HepG2 (cell line): Measurements from ENCODE around the gene SLC25A27. TPM values are rescaled to one million over a fixed set of nuclear protein-coding genes. Genes with fewer than 3 reads are reported as not detected.

Experiments used
- ARHGAP35 ChIP-seq: sonication (generic); formaldehyde crosslinking; IDR thresholded peaks from 2 replicates; pipeline ENCODE4 v1.9.0; 2022; ENCODE audit warnings: mild to moderate bottlenecking, inconsistent platforms, moderate library complexity, missing genetic modification reagents, borderline replicate concordance
- CHCHD3 ChIP-seq: sonication (generic); formaldehyde crosslinking; IDR thresholded peaks from 2 replicates; pipeline ENCODE4 v1.8.0; 2022; ENCODE audit warnings: mild to moderate bottlenecking, missing genetic modification reagents, moderate library complexity
- ELK4 ChIP-seq: sonication (generic); formaldehyde crosslinking; IDR thresholded peaks from 2 replicates; pipeline ENCODE4 v1.9.0; 2021; ENCODE audit warnings: missing genetic modification reagents, borderline replicate concordance
- GABPA ChIP-seq, 2 experiments: IDR thresholded peaks; 2 replicates each; pipeline ENCODE4 v1.6.1; 2011 to 2016; ENCODE audit warnings: low read depth in 2 of 2, low read length in 1 of 2, missing biosample characterization in 1 of 2, missing genetic modification characterization in 1 of 2
- HNRNPLL ChIP-seq: fragments of 200-400 bp; formaldehyde crosslinking; IDR thresholded peaks from 2 replicates; pipeline ENCODE4 v1.6.1; 2017; ENCODE audit warnings: mild to moderate bottlenecking, low read depth, low read length; ENCODE audit not compliant: poor library complexity, severe bottlenecking
- NFATC3 ChIP-seq: sonication (generic); formaldehyde crosslinking; IDR thresholded peaks from 2 replicates; pipeline ENCODE4 v1.5.1; 2020; ENCODE audit warnings: mild to moderate bottlenecking, missing genetic modification reagents
- TIGD3 ChIP-seq: sonication (generic); formaldehyde crosslinking; IDR thresholded peaks from 2 replicates; pipeline ENCODE4 v1.5.1; 2020; ENCODE audit warnings: mild to moderate bottlenecking, missing genetic modification reagents, borderline replicate concordance
- TOE1 ChIP-seq: sonication (generic); formaldehyde crosslinking; IDR thresholded peaks from 2 replicates; pipeline ENCODE4 v1.4.0; 2020; ENCODE audit warnings: mild to moderate bottlenecking, missing genetic modification reagents
- ZBTB40 ChIP-seq, 2 experiments: fragments of 450-650 bp in 1 of 2; sonication (generic) in 1 of 2; formaldehyde crosslinking in 1 of 2; IDR thresholded peaks; 2 replicates each; pipeline versions ENCODE4 v1.6.1 to v1.8.0; 2016 to 2022; ENCODE audit warnings: antibody characterized with exemption in 1 of 2, mild to moderate bottlenecking in 1 of 2, missing genetic modification reagents in 1 of 2
- ZC3H4 ChIP-seq: sonication (generic); formaldehyde crosslinking; IDR thresholded peaks from 2 replicates; pipeline ENCODE4 v1.4.0; 2020; ENCODE audit warnings: missing genetic modification reagents, borderline replicate concordance
- ZNF546 ChIP-seq: sonication (generic); formaldehyde crosslinking; conservative IDR thresholded peaks from 2 replicates; pipeline ENCODE4 v1.8.1; 2023; ENCODE audit warnings: mild to moderate bottlenecking, missing genetic modification reagents
- ZNF83 ChIP-seq: sonication (generic); formaldehyde crosslinking; IDR thresholded peaks from 2 replicates; pipeline ENCODE4 v1.4.0; 2020; ENCODE audit warnings: missing genetic modification reagents, mild to moderate bottlenecking, borderline replicate concordance
- polyA plus RNA-seq, 8 experiments: library from polyadenylated mRNA; depleted of rRNA in 3 of 8; stranded (reverse) in 7 of 8; unstranded in 1 of 8; fragments of >200 nt; fragmentation: Illumina TruSeq in 4 of 8; extraction: Trizol in 4 of 8; gene quantifications; 2 replicates each; pipeline versions ENCODE4 v1.2.1 to v1.2.3, GENCODE V29; 2011 to 2016; ENCODE audit warnings: low read depth in 4 of 8, missing spikeins in 1 of 8, mixed read lengths in 1 of 8; ENCODE audit not compliant: insufficient read depth in 1 of 8
- total RNA-seq, 5 experiments: library from RNA; depleted of rRNA; stranded (reverse); fragments of >200 nt; fragmentation: Illumina TruSeq; extraction: Trizol; gene quantifications; 2 replicates each; pipeline ENCODE4 v1.2.3, GENCODE V29; 2016; ENCODE audit warnings: low read depth in 1 of 5

SLC25A27 gene
- total and polyA plus RNA-seq, 2 of the 13 experiments (the other 11 are each of a cell fraction or from before 2014, with no cell fraction given) = 0.46 to 1.3 TPM

DNA sequence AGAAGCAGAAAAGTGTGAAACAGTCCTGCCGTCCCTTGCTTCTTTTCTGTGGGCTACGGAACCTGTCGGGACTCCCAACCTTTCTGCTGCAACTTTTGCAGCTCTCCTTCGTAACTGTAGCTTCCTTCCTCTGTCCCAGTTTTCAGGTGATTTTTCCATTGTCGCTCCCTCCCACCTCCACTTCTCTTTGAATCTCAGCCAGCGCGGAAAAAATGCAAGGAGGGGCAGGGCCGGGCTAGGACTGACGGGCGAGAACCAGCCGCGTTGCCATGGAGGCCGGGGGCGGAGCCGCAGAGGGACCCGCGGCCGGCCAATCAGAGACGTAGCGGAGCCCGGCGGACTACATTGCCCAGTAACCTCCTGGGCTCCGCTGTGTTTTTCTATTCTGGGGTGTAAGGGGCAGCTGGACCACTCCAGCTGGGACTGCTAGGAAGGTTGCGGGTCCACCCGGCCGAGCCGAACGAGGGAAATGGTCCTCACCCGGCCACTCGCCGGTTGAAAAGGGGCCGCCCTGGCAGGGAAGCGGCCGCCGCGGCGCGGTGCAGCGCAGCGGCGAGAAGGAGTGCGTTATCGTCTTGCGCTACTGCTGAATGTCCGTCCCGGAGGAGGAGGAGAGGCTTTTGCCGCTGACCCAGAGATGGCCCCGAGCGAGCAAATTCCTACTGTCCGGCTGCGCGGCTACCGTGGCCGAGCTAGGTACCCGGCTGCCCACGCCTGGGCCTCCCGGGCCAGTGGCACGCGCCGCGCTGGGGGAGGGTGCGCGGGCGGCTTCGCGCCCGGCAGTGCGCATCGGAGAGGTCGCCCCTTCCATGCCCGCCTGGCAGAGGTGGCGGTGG lies at the start of gene SLC25A27, which contains the start of gene CYP39A1 (continued):
- TF ChIP-seq ZBTB40 (IDR thresholded peaks at IDR 0.05) = no peak
- TF ChIP-seq ZBTB40 (CRISPR knock-in tag; IDR thresholded peaks at IDR 0.05) = peak; percentile 60
- no peak for TF ChIP-seq TOE1 (CRISPR knock-in tag)
- peak; percentile 92 for TF ChIP-seq HNRNPLL
- TF ChIP-seq ZC3H4 (CRISPR knock-in tag) = no peak
- 0 out of 2 replicates have a peak, but pooled peaks have one; percentile 43 for TF ChIP-seq ZNF546 (CRISPR knock-in tag)
- TF ChIP-seq ZNF83 = no peak
- no peak for TF ChIP-seq GABPA (IDR thresholded peaks at IDR 0.05; ENCODE audit: low read depth, low read length)
- TF ChIP-seq GABPA (CRISPR knock-in tag; IDR thresholded peaks at IDR 0.05; ENCODE audit: low read depth) = peak; percentile 41; the same call in 1 of the 2 replicates
- no peak for TF ChIP-seq ARHGAP35 (CRISPR knock-in tag)
- 0 out of 2 replicates have a peak, but pooled peaks have one; percentile 20 for TF ChIP-seq NFATC3 (CRISPR knock-in tag)
- TF ChIP-seq ELK4 (CRISPR knock-in tag) = no peak; the same call in 1 of the 2 replicates
- 0 out of 2 replicates have a peak, but pooled peaks have one; percentile 30 for TF ChIP-seq CHCHD3
- no peak for TF ChIP-seq TIGD3
